Brain pericyte (primary cell): ENCODE results near the gene KRT85.
"Not testable (repeated sequence)": the region's sequence is repeated elsewhere in the genome, so short reads cannot be mapped to it uniquely, and the experiment has no call there.

Source experiments
- DNase-seq: peaks from one replicate; pipeline ENCODE4 v3.0.0-alpha.2; 2012; ENCODE audit warnings: low read depth, low spot score

The KRT85 gene

DNA sequence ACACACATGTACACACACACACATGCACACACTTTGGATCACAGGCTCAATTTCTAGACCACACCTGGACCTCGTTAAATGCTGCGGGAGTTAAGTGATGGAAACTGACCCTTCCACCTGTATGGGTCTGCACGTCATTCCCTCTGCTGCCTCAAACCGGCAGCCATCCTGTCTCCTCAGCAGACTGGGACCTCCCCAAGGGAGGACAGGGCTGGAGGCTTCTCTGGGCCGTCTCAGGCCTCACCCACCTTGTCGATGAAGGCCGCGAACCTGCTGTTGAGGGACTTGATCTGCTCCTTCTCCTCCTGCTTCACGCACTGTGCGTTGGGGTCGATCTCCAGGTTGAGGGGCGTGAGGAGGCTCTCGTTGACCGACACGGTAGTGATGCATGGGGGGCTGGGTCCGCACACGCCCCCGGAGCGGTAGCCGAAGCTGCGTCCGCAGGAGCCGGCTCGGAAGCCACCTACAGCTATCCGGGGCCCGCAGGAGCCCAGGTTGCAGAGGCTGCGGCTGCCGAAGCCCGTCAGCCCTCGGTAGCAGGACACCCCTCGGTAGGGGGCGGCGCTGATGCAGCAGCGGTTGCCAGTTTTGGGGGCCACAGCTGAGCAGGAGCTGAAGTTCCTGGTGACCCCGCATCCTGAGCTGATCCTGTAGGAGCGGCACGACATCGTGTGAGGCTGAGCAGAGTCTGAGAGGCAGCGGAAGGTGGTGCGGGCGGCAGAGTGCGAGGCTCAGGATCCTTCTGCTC, at the start of gene KRT85:
KRT85 (minus strand) TSS at position 744 of the 748 bp plus-strand sequence; CDS start at position 668, 76 bp downstream.
- no peak for DNase-seq

DNA sequence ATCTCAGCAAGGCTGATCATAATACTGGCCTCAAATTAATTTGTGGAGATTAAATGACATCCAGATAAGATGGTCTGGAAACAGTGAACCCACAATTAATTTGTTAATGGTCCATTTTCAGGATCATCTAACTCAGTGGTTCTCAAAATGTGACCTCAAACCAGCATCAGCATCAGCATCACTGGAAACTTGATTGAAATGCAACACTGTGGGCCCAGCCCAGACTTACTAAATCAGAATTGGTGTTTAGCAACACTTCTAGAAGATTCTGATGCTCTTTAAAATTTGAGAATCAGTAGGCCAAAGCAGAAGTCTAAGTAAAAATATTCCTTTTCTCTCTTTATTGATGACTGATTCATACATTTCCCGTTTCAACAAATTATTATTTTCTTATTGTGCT, 49.5 kb upstream of the KRT85 start:
- no peak for DNase-seq

DNA sequence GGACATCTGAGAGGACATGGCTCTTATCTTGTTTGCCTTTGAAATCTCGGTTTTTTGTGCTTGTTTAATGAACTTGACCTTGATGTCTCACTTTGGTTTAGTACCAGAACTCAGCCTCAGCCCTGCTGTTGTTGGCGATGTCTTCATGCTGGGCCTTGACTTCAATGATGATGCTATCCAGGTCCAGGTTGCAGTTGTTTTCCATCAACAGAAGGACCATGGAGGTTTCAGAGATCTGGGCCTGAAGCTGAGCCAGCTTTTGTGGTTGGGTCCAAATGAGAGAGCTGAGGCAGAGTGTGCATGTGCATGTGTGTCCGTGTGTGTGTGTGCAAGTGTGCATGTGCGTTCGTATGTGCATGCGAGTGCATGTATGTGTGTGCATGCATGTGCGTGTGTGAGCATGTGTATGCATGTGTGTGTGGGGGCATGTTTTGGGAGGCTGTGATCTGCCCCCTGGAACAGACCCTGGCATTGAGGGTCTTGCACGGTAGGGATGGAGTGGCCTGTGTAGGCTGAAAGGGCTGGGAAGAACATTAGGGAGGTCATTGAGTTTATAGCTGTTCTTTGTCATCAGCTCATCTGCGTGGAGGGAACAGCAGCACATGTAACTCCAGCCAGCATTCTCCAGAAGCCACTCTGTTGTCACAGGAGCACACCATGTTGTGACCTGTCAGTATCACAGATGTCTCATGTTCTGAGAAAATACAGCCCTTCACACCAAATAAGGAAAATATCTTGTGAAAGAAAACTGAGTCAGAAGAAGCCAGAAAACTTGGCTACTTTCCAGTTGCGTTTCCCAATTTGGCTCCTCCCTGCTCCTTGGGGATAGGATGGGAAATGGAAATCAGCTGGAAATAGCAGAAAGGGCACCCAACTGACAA, 48.8 kb upstream of the KRT85 start:
- DNase-seq, result no peak

DNA sequence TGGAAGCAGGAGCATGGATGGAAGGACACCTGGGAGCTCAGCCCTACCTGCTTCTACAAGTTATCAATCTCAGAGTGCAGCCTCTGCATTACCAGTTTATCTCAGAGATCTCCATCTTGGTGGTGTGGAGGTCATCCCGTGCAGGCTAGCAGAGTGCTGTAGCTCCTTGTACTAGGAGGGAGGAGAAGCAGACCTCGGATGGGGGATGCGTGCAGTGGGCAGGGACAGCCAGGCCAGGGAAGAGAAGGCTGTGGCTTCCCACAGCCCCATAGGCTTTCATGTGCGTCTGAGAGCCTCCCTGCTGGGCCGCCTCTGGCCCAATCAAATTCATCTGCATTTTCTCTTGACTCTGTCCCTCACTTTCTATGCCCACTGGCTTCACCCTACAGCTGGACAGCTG, 47.7 kb upstream of the KRT85 start:
- no peak for DNase-seq

DNA sequence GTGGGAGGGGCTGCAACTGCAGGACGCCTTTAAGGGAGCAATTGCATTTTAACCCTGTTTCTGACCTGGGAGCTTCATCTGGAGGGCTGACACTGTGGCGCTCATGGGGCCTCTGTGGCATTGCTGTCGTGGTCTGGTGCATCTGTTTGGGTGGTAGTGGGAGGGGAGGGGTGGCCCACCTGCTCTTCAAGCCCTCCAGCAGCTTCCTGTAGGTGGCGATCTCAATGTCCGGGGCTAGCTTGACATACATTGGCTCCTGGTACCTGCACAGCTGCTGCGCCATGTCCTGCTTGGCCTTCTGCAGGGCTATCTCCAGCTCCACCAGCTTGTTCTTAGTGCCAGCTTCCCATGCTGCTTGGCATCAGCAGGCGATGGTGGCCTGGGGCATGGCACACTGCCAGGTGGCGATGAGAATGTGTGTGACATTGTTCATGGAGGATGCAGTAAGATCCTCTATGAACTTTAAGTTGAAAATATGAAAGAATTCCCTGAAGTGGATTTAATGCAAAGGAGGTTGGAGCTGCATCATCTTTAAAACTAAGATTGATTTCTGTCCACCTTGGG, 46.6 kb upstream of the KRT85 start:
- DNase-seq, result no peak

DNA sequence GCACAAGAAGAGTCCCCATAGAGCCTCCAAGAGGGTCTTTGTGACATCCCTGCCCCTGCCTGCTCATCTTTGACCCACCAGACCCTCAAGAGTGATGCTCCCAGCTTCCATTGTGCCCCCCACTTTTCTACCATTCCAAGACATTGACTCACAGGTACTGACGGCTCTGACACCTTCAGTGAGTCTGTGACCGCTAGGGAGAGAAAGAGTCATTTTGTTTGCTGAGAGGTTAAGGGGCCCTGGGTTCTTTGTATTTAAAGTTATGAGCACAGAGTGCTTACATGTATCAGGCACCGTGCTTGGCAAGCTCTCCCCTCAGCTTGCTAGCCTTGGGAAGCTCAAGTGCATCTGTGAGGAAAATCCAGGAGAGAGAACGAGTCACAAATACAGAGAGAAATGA, 45.9 kb upstream of the KRT85 start:
- DNase-seq, result no peak

DNA sequence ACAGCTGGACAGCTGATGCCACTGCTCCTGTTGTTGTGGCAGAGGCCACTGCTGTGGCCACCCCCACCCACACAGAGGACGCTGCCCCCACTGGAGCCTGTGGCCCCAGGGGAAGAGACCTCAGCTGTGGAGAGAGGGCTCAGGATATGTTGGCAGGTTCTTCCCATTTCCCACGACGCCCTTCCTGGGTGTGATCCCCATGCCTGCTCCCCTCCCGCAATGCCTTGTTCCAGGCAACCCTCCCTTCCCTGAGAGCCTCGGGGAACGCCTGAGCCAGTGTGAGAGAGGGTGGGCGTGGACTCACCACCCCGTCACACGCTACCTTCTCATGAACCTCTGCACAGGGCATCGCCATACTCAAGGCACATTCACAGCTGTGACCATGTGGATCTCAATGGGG, 44.5 kb upstream of the KRT85 start:
- DNase-seq, result no peak

DNA sequence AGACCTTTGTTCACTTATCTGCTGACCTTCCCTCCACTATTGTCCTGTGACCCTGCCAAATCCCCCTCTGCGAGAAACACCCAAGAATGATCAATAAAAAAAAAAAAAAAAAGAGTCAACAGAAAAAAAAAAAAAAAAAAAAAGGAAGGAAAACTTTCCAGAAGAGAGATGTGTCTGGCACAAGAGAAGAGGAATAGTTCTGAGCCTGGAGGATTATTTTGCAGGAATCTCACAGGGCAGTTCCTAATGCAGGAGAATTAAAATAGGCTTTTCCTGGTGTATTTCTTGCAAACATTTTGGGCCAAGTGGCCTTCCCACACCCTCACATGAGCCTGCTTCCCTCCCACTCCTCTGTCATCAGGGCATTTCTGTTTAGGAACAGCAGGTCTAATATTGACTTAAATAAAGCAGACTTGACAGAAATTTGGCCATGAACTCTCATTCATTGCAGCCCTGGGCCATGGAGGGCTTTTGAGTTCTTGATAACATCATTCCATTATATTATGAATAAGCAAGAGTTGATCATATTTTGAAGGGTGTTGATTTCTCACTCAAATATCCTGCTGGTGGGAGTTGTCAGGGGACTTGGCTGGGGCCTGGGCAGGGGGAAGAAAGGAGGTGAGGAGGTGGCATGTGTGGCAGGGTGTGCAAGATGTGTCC, 43.4 kb upstream of the KRT85 start:
- not testable (repeated sequence) for DNase-seq

DNA sequence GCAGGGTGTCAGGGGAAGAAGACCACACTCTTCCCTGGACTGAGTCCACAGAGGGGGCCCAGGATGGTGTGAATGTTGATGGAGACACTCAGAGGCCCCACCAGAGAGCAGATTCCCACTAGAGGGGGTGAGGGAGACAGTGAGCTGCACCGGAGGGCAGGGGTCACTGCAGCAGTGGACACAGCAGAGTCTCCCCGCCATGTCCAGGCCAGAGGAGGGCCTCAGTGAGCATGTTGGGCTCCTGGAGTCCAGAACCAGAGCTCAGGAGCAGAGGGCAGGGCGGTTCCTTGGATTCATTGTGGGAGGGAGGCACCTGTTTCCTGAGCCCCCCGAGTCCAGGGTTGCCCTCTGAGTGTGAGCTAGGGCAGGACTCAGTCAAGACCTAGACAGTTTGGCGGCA, 40.6 kb upstream of the KRT85 start:
- no peak for DNase-seq

DNA sequence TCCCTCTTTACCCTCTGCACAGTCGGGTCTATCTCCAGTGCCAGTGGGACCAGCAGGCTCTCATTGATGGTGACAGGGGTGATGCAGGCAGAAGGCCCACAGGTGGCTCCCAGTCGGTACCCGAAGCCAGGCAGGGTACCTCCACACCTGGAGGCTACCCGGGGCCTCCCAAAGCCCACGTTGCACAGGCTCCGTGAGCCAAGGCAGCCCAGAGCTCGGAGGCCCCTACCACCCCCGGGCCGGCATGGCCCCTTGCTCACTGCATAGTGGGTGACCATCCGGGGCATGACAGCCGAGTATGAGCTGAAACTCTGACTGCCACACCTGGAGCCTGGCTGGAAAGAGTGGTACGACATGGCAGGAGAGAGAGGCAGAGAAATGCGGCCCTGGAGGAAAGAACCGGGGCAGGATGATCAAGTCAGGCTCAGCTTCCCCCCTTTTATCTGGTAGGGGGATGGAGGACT, 38.7 kb upstream of the KRT85 start, which contains the start of gene KRT82:
KRT82 (minus strand) TSS at position 414 of the 464 bp plus-strand sequence; CDS start at position 356, 58 bp downstream.
- no peak for DNase-seq

DNA sequence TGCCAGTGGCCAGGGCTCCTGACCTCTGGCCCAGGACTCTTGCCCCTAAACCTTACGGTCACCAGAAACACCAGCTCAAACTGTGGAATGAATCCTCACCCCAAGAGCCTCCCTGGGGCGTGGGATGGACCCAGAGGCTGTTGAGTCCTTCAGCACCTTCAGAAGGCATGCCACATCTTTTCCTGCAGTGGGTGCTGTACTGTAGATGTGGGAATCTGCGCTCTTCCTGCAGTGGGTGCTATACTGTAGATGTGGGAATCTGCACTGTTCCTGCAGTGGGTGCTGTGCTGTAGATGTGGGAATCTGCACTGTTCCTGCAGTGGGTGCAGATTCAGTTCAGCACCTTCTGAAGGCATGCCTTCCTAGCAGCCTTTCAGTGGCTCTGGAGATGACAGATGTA, 37.7 kb upstream of the KRT85 start:
- DNase-seq, result no peak

DNA sequence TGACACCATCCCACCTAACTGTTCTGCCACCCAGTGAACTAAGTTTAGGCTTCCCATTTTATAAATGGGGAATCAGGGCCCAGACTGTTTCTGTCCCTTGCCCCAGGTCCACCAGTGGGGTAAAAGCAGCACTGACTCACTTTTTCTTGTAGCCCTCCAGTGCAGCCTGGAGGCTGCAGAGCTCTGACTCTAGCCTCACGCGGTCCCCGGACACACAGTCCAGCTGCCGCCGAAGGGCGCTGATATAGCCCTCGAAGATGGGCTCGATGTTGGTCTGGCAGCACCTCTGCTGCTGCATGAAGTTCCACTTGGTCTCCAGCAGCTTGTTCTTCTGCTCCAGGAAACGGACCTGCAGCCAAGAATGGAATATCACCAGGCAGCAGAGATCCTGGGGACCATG, 36.3 kb upstream of the KRT85 start:
- DNase-seq, result no peak

DNA sequence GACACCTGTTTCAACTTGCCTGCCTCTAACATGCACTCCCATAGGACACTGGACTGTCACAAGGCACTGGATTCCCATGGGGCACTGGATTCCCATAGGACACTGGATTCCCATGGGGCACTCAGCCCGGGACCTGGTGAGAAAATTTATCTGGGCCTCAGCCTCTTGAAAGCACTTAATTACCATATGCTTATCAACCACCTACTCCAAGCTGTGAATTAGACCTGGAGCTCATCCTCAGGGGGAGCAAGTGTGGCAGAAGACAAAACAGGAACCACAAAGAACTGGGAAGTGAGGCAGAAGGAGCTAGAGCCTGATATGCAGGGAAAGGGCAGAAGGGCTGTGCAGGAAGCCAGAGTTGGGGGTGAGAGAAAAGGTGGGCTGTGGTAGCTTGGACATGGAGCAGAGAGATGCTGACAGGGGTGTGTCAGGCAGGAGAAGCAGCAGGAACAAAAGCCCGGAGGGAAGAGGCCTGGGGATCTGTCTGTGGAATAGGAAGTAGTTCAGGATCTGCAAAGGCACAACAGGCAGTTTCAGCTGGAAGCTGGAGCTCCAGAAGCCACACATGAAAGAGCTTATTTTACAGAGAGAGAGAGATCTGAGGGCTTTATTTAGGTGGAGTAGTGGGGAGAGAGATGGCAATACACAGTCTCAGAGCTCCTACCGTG, 35.7 kb upstream of the KRT85 start:
- no peak for DNase-seq

DNA sequence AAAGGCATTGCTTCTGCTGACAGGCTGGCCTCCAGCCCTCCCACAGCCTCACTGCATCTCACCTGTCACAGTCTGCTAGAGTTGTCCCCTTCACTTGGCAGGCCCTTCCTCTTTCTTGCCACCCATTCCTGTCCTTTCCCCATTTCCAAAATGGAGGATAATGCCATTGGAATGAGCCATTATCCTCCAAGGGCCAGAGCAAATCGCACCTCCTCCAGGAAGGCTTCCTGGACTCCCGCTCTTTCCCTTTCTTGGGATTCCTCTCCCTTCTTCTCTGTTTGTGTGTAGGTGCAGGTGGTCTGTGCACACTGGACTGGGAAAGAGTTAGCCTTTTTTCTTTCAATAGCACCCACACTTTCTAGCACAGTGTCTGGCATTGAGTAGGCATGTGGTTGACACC, 35.1 kb upstream of the KRT85 start:
- no peak for DNase-seq

DNA sequence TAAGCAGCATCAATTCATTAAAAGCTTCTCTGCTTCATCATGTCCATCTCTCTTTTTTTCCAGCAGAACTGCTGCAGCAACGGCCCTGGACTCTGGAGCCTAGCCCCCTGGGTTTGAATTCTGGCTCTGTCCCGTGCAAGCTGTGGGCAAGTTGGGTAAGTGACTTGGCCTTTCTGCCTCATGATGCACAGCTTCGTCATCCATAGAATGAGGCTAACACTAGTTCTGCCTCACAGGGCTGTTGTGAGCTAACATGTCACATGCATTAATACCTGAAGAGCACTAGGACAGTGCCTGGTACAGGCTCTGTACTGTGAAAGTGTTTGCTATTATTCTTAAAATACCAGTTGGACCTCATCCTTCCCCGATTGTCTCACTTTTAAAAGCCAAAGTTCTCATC, 34.6 kb upstream of the KRT85 start:
- no peak for DNase-seq

DNA sequence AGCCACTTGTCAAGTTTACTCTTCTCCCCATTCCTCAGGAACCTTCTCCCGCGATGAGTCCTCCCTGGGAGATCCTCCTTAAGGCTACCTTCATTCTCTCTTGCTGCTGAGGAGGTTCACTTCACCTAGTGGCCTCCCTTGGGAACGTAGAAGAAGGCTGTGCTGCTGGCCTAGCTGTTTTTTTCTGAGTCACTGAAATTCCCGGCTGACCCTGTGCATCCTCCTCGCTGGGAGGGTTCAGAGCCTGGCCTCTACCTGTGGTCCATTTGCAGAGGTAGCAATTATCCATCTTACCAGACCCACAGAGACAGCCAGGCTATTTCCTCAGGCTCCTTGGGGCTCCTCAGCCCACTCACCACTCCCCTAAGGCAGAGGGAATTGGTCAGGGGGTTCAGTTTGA, 34.2 kb upstream of the KRT85 start:
- no peak for DNase-seq

DNA sequence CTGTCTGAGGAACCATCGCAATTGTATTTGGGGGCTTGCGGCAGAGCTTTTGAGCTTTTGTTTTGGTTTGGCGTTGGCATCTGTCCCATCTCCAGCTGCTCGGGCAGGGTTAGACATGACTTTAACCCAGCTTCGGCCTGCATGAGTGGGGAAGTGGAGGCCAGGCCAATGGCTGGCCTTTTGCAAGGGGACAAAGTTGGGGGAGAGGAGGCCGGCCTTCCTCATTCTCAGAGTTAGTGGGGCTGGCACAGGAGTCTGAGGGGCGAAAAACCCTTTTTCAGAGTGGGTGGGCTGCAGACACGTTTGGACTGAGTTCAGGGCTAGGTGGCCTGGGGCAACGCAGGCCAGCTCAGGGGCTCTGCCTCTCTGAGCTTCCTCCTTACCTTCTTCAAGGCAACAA, 33.6 kb upstream of the KRT85 start:
- no peak for DNase-seq

DNA sequence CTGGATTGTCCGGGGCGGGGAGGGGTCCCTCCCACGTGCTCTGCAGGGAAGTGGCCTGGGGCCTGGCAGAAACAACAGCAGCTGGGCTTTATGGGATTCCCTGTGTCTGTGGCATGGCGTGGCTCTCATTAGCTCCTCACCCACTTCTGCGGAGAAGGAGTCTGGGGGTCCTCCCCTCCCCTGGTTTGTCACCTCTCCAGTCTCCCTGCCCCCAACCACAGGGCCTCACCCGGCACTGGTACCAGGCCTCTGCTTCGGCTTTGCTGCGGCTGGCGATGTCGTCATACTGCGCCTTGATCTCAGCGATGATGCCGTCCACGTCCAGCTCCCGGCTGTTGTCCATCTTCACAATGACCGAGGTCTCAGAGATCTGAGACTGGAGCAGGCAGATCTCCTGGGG, 32.5 kb upstream of the KRT85 start:
- no peak for DNase-seq

DNA sequence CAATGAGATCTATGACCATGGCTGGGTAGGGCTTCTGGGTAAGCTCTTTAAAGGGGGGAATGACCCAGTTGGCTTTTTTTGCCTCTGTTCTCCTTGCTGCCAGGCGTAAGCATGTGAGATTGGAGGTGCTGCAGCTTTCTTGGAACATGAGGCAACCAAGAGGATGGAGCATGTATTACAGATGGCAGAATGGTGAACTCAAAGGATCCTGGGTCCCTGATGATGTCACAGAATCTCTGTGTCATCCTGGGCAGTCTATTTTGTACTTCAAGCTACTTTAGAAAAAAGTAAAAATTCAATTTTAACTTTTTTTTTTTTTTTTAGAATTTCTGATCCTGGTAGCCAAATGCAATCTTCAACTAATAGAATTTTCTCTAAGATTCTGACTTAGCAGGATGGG, 30.9 kb upstream of the KRT85 start:
- DNase-seq, result no peak

DNA sequence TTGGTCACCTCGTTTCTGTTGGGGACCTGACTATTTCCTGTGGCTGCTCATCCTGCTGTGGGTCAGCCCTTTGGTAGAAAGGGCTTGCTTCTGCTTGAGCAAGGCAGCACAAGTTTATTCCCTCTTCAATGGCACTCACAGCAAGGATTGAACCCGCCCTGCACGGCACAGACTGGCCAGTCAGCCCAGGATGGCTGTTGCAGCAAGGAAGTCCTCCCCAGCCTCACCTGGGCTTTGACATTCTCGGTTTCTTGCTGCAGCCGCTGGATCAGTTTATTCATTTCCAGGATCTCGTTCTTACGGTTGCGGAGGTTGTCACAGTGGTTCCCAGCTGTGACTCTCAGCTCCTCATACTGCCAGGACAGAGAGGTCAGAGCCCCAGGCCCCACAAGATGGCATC, 29.4 kb upstream of the KRT85 start:
- no peak for DNase-seq

DNA sequence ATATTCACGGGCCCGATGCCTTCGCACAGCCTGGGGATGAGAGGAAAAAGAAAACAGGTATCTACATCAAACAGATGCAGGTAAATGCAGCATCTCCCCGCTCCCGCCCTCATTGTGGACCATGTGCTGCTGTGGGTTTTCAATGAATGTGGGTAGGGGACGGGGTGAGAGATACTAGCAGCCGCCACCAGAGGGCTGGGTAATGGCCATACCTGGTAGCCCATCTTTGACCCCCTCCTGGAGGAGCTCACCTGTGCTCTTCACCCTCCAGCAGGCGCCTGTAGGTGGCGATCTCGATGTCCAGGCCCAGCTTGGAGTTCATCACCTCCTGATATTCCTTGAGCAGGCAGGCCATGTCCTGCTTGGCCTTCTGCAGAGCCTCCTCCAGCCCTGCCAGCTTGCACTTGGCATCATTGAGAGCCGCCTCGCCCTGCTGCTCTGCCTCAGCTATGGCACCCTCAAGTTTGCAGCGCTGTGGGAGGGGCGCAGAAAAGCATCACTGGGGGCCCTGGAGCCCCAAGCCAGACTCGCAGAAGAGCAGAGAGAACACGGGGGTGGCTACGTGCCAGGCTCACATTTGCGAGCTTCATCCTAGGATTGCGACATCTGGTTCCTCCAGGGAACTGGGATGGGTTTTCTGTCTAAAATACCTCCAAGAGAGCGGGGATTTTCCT, 28.6 kb upstream of the KRT85 start:
- no peak for DNase-seq
